HEK293 (cell line): ENCODE results near the gene TUBG1.

Experiments
- CTCF ChIP-seq: fragments of 450-650 bp; formaldehyde crosslinking; IDR thresholded peaks from 2 replicates; pipeline ENCODE4 v1.5.1; 2016; ENCODE audit warnings: missing biosample characterization, missing genetic modification characterization
- ZNF266 ChIP-seq: fragments of 450-650 bp; formaldehyde crosslinking; IDR thresholded peaks from 2 replicates; pipeline ENCODE4 v1.5.1; 2016; ENCODE audit warnings: missing biosample characterization, missing genetic modification characterization, low read depth
- ZNF768 ChIP-seq: fragments of 450-650 bp; formaldehyde crosslinking; IDR thresholded peaks from 2 replicates; pipeline ENCODE4 v1.5.1; 2018; ENCODE audit warnings: missing biosample characterization, mild to moderate bottlenecking, missing genetic modification characterization

DNA sequence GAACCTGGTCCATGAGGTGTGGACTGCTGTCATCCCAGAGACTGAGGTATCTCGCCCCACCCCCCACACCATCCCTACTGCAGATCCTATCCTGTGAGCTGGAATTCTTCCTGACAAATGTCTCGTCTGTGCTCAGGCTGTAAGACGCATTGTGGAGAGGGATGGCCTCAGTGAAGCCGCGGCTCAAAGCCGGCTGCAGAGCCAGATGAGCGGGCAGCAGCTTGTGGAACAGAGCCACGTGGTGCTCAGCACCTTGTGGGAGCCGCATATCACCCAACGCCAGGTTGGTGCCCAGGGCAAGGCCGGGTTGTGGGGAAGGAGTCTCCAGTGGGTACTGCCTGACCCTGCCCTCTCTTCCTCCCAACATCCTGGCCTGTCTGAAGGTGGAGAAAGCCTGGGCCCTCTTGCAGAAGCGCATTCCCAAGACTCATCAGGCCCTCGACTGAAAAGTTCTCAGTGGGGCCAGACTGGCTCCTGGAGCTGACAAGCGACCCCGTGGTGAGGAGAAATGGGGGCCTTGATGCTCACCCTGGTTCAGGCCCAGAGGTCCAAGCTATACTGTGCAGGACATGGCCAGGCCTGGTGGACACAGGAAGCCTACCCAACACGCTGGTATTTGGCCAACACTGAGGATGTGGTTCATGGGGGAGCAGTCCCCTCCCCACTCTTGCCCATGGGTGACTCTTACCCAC, 43.8 kb upstream of the TUBG1 start:
- TF ChIP-seq ZNF768 (tag by site-specific recombination) (no peak), CTCF (tag by site-specific recombination) (no peak), ZNF266 (tag by site-specific recombination) (no peak)
